C4-2B (cell line): ENCODE measurements around the gene SCYGR4.

ENCODE experiments used
- H3K27ac ChIP-seq: fragments of 450-650 bp; 2 replicates; pipeline ENCODE4 v1.5.1; 2017
- CTCF ChIP-seq: fragments of 450-650 bp; conservative IDR thresholded peaks from 2 replicates; pipeline ENCODE4 v1.5.1; 2017; ENCODE audit warnings: mild to moderate bottlenecking
- ZFX ChIP-seq: fragments of 450-650 bp; IDR thresholded peaks from 2 replicates; pipeline ENCODE4 v1.6.1; 2017

Gene SCYGR4

GRCh38 chr2:227617316-227618230 lies at the start of gene SCYGR4:
Gene SCYGR4 (plus strand): TSS chr2:227617498. CDS start chr2:227617498, 0 bp downstream.
- no peak within 1 kb of the TSS for H3K27ac ChIP-seq
- no peak for TF ChIP-seq CTCF
- TF ChIP-seq ZFX: no peak

- TF ChIP-seq ZFX: no peak
- H3K27ac ChIP-seq: no peak overlapping the region
Observed at GRCh38 chr2:227568852-227569169, 48.5 kb upstream of the SCYGR4 start.

GRCh38 chr2:227570615-227571014 lies 46.7 kb upstream of the SCYGR4 start:
- TF ChIP-seq ZFX (no peak), CTCF (no peak)
- H3K27ac ChIP-seq: no peak overlapping the region

- no peak overlapping the region for H3K27ac ChIP-seq
- TF ChIP-seq ZFX (no peak), CTCF (no peak)
Observed at GRCh38 chr2:227576110-227576509, 41.2 kb upstream of the SCYGR4 start.

GRCh38 chr2:227576812-227577211 lies 40.5 kb upstream of the SCYGR4 start:
- no peak for TF ChIP-seq CTCF
- H3K27ac ChIP-seq: no peak overlapping the region; the same call in 1 of the 2 replicates

- no peak overlapping the region for H3K27ac ChIP-seq
- no peak for TF ChIP-seq CTCF
- no peak for TF ChIP-seq ZFX
Observed at GRCh38 chr2:227577555-227577954, 39.7 kb upstream of the SCYGR4 start.

- peak; percentile 10; the same call in 1 of the 2 replicates for TF ChIP-seq CTCF
- no peak for TF ChIP-seq ZFX
- H3K27ac ChIP-seq: no peak overlapping the region
Observed at GRCh38 chr2:227578642-227579041, 38.7 kb upstream of the SCYGR4 start.

GRCh38 chr2:227579791-227580190 lies 37.5 kb upstream of the SCYGR4 start:
- no peak overlapping the region for H3K27ac ChIP-seq
- no peak for TF ChIP-seq CTCF
- TF ChIP-seq ZFX: no peak
